NCI-H1694 (cell line): ENCODE results near the gene FAXC.
"Not testable (repeated sequence)": the region's sequence is repeated elsewhere in the genome, so short reads cannot be mapped to it uniquely, and the experiment has no call there.

Source experiments
- DNase-seq: peaks from one replicate; lab custom pipeline; 2025; lab: John Stamatoyannopoulos, UW

The FAXC gene

DNA sequence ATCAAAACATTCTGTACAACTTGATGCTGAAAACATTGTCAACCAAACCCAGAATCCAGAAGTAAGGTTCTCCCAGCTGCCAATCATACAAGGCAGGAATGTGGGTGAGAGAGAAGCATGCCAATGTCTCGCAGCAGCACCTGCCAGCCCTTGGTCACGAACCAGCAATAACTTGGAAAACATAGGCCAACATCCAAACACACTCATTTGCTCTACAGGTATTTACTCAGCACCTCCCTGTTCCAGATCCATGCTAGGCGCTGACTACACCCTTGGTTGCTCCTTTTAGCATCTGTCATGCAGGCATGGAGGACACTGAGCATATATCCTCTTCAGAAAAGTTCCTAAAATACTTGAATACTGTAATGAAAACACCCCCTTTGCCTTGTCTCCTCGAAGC, 63.6 kb downstream of the FAXC start:
- no peak for DNase-seq

GRCh38 chr6:99282479-99283062, 66.9 kb downstream of the FAXC start:
- peak; percentile 1 for DNase-seq

DNA sequence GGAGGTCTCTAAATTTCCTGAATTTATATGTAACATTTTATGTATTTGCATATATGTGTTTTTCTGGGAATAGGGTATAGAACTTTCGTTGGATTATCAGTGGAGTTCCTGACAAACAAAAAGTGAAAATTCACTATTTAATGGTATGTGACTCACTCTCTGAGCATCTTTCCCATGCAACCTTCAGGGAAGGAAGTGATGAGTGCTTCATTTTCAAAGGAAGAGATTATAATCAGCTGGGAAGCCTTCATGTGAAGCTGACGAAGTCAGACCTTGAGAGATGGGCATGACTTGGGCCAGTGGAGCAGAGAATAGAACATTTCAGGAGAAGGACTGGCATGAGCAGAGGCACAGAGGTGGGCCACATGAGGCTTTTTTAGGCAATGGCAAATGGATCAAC, 72.7 kb downstream of the FAXC start:
- DNase-seq = no peak

DNA sequence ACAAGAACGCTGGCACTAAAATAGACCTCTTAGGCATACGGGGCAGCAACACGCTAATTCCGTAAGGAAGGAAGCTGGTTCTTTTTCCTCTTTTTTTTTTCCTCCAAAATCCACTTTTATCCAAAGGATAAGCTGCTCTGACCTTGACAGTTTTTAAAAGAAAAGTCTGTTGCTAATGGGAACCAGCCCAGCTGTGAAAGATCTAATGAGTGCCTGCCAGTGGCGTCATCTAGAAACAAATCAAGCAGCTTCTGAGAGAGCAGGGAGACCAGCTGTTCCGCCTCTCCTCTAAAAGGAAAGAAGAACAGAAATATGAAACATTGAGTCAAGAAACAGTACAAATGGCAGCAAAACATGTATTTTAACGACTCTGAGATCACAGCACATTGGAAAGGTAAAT, 78.6 kb downstream of the FAXC start:
- no peak for DNase-seq

- DNase-seq = no peak
Observed at GRCh38 chr6:99270030-99270429, 79.4 kb downstream of the FAXC start.

GRCh38 chr6:99269207-99269606, 80.3 kb downstream of the FAXC start:
- no peak for DNase-seq

DNA sequence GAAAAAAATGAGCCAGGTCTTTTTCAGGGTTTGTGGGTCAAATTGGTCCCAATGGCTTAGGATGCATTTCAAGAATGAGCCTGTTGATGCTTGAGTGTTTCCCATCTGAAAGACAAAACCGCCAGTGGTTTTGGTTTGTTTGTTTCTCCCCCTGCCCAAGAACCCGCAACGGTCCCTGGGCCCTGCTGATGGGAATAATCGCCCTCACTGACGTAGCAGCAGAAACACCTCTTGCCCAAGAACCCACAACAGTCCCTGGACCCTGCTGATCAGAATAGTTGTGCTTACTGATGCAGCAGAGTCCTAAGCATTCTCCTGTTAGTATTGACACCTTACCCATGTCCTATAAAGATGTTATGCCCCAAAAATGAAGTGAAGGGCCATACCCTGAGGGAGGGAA, 82.5 kb downstream of the FAXC start:
- not testable (repeated sequence) for DNase-seq

DNA sequence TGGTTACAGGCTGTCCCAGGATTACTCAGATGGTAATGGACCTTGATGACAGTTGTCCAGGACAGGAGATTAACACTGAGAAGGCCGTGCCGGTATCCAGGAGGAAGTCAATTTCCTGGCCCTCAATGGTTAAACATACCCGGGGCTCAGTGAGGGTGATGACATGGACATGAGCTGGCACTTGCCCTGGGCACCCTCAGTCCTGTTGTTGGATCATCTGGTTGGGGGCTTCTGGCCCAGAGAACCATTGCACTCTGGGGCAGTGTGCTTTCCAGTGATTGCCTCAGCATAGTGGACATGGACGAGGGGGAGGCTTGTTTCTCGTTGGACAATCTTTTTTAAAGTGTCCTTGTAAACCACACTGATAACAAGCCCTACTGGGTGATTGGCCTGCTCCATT, 84.0 kb downstream of the FAXC start:
- not testable (repeated sequence) for DNase-seq

DNA sequence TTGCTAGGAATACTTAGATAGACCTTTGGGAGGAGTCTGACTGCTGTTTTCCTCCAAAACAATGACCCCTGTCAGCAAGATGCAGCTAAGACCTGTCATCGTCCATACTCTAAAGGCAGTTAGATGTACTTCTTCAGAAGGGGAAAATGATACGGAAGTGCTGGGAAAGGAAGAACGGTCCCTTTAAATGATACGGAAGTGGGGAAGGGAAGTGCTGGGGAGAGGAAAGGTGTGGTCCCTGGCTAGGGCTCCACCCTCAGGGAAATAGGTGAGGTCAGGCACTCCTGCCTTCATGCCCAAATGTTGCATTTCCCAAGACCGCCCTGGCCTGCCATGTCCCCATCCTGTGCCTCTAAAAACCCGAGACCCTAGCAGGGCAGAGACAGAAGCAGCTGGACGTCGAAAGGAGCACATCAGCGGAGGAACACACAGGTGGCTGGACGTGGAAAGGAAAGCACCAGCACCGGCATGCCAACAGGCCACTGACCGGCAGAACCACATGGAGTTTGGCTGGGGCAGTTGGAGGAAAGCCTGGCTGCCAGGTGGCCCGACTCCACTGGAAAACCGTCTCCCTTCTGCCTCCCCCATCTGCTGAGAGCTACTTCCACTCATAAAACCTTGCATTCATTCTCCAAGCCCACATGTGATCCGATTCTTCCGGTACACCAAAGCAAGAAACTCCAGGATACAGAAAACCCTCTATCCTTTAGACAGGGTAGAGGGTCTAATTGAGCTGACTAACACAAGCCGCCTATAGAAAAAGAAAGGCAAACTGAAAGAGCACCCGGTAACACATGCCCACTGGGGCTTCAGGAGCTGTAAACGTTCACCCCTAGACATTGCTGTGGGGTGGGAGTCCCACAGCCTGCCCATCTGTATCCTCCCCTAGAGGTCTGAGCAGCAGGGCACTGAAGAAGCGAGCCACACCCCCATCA, 94.6 kb downstream of the FAXC start:
- DNase-seq = no peak

DNA sequence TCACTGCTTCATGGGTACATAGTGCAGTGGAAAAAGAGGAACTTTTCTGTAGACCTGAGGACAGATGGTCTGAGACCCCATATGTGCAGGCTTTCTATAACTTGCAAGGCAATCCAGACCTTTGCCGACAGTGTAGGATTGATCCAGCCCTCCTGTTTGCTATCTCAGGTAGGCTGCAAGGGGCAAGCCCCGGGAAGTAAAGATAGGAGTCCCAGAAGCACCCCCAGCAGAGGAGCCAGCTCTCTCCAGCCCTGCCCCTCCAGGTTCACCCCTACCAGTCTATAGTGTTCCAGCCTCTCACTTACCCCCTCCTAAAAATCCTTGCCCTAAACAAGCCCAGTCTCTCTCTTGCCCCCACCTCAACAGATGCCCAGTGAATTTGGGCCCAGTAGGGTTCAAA, 96.2 kb downstream of the FAXC start:
- no peak for DNase-seq

DNA sequence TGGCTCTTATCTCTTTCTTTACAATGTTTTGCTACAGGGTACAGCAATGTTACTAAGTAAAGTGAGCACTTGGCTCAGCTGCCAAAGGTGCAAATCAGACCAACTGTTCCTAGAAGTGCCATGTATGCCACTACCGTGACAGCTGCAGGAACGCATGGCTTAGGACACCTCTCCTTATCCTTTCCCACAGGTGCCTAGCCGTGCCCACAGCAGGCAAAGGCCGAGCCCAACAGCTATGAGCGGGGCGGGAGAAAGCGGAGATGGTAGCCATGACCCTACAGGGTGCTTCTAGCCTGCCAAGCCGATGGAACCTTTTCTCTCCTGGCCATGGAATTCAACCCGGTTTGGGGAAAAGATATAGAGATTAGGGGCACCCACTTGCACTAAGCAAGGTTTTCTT, 97.1 kb downstream of the FAXC start:
- no peak for DNase-seq

DNA sequence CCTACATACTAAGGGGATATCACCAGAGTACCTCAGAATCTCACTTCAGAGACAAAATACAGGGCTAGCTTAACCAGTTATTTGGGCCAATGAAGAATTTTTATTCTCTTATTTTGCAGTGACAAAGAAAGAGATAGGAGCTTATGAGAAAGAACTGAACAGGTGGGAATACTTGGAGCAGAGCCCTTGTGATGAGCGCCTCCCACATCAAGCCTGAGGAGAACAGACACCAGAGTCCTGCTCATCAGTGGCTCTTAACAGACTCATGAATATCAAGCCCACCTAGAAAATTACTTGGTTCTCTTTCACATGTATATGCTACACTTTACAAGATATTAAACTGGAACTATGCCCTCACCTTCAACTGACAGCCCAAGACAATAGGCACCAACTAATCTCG, 99.0 kb downstream of the FAXC start:
- DNase-seq = no peak

DNA sequence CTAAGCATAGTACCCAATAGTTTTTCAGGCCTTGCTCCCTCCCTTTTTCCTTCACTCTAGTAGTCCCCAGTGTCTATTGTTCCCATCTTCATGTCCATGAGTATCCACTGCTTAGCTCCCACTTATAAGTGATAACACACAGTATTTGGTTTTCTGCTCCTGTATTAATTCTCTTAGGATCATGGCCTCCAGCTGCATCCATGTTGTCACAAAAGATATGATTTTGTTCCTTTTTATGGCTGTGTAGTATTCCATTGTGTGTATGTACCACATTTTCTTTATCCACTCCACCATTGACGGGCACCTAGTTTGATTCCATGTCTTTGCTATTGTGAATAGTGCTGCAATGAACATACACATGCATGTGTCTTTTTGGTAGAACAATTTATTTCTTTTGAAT, 102.9 kb downstream of the FAXC start:
- no peak for DNase-seq

GRCh38 chr6:99241905-99242534, 107.5 kb downstream of the FAXC start:
- peak; percentile 4 for DNase-seq

- DNase-seq = no peak
Observed at GRCh38 chr6:99236010-99236409, 113.5 kb downstream of the FAXC start.

DNA sequence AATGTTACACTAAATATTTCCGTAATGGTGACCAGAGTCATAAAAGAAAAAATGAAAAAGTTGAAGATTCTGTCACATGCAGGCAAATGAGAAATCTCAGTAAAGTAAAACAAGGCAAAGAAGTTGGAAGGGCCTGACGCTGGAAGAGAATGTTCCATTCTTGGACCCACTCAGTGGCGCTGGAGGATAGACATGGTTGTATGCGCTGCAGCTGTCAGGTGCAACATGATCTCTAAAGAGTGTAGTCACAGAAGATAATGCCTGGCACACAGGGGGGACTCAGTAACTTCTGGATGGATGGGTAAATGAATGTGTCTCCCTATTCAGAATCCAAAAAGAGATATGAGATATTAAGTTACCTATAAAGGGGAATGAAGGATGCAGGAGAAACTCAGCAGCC, 116.3 kb downstream of the FAXC start:
- DNase-seq = no peak

DNA sequence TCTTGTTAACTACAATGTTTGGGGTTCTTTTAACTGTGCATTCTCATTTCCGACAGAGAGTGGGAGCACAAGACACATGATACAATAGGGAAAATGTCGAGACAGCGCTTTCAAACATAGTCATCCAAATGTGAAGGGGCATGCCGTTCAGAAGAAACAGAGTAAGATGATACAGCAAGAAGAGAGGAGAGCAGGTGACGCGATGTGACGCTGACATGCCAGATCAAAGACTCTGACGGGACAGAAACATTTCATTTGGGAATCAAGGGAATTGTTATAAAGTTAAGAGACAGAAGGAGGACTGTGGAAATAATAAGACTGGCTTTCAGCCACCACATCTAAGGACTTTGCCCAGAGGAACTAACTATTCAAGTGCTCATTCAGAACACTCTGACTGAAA, 117.4 kb downstream of the FAXC start:
- no peak for DNase-seq

DNA sequence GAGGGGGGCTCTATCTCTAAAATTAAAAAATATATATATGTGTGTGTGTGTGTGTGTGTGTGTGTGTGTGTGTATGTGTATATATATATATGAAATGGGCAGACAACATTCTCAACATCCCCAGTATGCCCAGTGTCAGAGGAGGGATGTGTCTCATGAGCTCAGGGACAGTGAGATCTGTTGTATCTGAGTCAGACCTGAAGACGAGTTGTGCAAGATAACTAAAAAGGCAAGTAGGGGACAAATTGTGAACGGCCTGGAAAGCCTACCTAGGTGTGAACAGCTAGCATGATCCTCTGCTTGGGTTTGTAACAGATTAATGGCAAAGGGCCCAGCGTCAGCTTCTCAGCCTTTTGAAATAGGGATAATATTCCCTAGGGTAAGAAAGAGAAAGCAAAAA, 124.3 kb downstream of the FAXC start:
- no peak for DNase-seq
